Neutrophil (primary cell): ENCODE measurements around the gene PLAU.

Source experiments
- H3K27ac ChIP-seq: fragments of 200-600 bp; sonication (generic); 2 replicates; pipeline ENCODE4 v1.5.1; 2016; ENCODE audit warnings: mild to moderate bottlenecking, moderate library complexity
- H3K27me3 ChIP-seq: fragments of 200-600 bp; sonication (generic); 2 replicates; pipeline ENCODE4 v1.6.0; 2016; ENCODE audit warnings: mild to moderate bottlenecking
- H3K36me3 ChIP-seq: fragments of 200-600 bp; sonication (generic); 2 replicates; pipeline ENCODE4 v1.5.1; 2017
- H3K4me1 ChIP-seq, 2 experiments: fragments of 200-600 bp in 1 of 2; sonication (generic) in 1 of 2; 1 replicate in 1 of 2; 2 replicates in 1 of 2; pipeline versions ENCODE4 v1.5.1 to v1.6.1; 2013 to 2016; ENCODE audit warnings: low read depth in 1 of 2, low read length in 1 of 2, mild to moderate bottlenecking in 1 of 2, moderate library complexity in 1 of 2; ENCODE audit not compliant: control insufficient read depth in 1 of 2, insufficient read depth in 1 of 2
- H3K4me3 ChIP-seq, 2 experiments: fragments of 200-600 bp in 1 of 2; sonication (generic) in 1 of 2; 1 replicate in 1 of 2; 2 replicates in 1 of 2; pipeline ENCODE4 v1.5.1; 2013 to 2016; ENCODE audit warnings: low read depth in 1 of 2, low read length in 1 of 2, mild to moderate bottlenecking in 1 of 2, moderate library complexity in 1 of 2
- H3K9me3 ChIP-seq: fragments of 200-600 bp; sonication (generic); 2 replicates; pipeline ENCODE4 v1.5.1; 2016
- TF ChIP-seq, protein P1 (sequence below): fragments of 200-600 bp; sonication (generic); IDR thresholded peaks from 2 replicates; pipeline ENCODE4 v1.5.1; 2016; ENCODE audit warnings: antibody characterized with exemption

Gene PLAU

DNA sequence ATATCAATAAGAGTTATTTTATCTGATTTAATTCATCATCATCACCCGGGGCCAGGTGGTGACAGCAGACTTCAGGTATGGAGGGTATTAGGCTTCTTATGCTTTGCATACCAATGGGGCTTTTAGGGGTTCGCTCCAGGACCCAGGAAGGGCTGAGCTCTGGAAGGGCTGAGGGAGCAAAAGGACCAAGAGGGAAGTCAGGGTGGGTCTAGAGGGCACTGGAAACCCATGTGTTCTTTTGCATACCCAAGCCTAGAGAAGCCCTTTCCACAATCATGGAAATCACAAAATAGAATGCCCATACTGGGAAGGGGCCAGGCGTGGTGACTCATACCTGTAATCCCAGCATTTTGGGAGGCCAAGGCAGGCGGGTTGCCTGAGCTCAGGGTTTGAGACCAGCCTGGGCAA lies 56.1 kb downstream of the PLAU start:
- no peak overlapping the region for H3K4me3 ChIP-seq
- H3K36me3 ChIP-seq = no peaks in the 10 kb centered on the region
- H3K4me1 ChIP-seq = peaks cover 32 to 51% of the 10 kb centered on the region in 2 experiments
- TF ChIP-seq, protein P1, sequence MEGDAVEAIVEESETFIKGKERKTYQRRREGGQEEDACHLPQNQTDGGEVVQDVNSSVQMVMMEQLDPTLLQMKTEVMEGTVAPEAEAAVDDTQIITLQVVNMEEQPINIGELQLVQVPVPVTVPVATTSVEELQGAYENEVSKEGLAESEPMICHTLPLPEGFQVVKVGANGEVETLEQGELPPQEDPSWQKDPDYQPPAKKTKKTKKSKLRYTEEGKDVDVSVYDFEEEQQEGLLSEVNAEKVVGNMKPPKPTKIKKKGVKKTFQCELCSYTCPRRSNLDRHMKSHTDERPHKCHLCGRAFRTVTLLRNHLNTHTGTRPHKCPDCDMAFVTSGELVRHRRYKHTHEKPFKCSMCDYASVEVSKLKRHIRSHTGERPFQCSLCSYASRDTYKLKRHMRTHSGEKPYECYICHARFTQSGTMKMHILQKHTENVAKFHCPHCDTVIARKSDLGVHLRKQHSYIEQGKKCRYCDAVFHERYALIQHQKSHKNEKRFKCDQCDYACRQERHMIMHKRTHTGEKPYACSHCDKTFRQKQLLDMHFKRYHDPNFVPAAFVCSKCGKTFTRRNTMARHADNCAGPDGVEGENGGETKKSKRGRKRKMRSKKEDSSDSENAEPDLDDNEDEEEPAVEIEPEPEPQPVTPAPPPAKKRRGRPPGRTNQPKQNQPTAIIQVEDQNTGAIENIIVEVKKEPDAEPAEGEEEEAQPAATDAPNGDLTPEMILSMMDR = no peak
- no peaks in the 10 kb centered on the region for H3K27me3 ChIP-seq
- H3K27ac ChIP-seq = no peak overlapping the region
- no peaks in the 10 kb centered on the region for H3K9me3 ChIP-seq
